GM12872 (cell line): ENCODE data around the gene CPNE9.

Source experiments
- CTCF ChIP-seq: IDR thresholded peaks from 3 replicates; pipeline ENCODE4 v1.5.1; 2011; ENCODE audit warnings: low read depth, mild to moderate bottlenecking, low read length, moderate library complexity; ENCODE audit not compliant: insufficient read depth

Gene CPNE9

DNA sequence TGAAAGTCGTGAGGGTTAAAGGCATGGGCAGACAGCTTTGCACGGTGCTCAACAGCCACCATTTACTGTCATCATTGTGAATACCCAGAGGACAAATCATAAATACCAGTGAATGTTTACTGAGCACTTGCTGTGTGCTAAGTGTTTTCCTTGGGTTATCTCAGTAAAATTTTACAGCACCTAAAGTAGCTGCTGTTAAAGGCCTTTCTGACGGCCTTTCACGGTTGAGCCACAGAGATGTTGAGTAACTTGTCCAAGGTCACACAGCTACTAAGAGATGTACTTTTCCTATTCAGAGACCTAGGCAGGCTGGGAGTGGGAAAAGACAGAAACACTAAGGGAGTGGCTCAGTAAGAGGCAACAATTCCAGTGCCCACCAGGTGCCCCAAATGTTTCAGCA is 393 bp upstream of the CPNE9 start:
- no peak for TF ChIP-seq CTCF

GRCh38 chr3:9704347-9705322 is 1.0 kb downstream of the CPNE9 start:
- no peak for TF ChIP-seq CTCF

DNA sequence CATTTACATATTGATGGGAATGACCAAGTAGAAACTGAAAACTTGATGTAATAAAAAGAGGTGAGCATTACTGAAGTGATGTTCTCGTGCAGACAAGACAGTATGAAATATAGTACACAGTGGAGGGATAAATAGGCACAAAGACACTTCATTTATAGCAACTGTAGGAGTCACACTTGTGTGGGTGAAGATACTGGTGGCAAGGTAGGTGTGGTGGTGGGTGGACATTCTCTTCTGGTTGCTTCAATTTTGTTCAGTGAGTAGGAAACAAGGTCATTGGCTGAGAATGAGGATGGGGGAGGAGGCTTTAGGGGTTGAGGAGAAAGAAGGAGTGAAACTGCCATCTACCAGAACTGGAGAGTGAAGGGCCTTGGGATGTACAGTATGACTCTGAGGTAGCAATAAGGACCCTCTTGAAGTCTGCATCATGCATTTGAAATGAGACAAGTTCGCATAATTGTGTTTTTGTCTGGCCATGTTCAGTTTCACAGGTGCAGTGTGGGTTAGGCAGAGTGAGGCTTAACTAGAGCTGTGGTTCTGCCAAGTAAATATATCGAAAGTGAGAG is 6.6 kb downstream of the CPNE9 start:
- TF ChIP-seq CTCF, result no peak

DNA sequence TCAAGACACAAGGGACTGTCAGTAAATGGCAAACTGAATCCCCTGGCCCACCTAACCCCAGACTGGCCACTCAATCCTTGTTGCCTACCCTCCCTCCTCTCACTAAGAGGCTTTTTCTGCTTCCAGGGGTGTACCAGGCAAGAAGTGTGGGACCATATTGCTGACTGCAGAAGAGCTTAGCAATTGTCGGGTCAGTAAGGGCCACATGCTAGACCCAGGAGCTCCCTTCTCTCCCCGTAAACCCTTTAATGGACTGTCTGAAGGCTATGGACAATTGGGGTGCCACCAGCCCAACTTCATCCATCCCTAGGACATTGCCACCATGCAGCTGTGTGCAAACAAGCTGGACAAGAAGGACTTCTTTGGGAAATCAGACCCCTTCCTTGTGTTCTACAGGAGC is 8.8 kb downstream of the CPNE9 start:
- no peak for TF ChIP-seq CTCF

- no peak for TF ChIP-seq CTCF
Observed at GRCh38 chr3:9713142-9713541, 9.5 kb downstream of the CPNE9 start.

GRCh38 chr3:9715136-9715535 is 11.5 kb downstream of the CPNE9 start:
- TF ChIP-seq CTCF, result no peak

DNA sequence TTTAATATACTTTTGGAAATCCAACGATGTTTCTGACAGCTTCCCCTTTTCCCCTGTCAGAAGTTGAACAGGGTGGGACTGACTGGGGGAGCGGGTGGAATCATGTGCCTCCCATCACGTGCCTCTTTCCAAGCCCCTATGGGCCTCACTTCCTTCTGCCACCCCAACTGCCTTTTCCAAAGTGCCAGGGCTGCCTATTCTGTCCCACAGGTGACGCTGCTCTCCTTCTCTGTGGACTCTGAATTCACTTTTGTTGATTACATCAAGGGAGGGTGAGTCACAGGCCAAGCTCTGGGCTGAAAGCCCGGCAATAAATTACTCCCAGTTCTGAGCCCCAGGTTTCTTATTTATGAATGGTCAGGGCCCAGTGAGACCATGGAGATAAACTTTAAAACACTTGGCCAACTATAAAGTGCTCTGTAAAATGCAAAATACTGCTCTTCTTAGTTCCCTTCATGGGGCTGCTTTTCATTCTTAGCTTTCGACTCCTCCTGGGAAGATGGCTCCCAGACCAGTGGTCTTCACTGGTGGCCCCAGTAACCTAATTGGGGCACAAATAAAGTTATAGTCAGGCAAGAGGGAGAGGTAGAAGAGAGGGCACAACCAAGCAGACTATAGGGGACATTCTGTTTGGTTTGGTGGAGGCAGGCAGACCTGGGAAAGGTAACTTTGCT is 12.3 kb downstream of the CPNE9 start:
- TF ChIP-seq CTCF, result peak; percentile 39; the same call in 1 of the 3 replicates
